HepG2 (cell line): ENCODE results near the gene KLK10. TPM values are rescaled to one million over a fixed set of nuclear protein-coding genes. Genes with fewer than 3 reads are reported as not detected.

Experiments used
- ATAC-seq: fragments of 200-7000 bp; cut with Tn5 transposase; 3 replicates; pipeline ENCODE4 v1.9.1; 2020; ENCODE audit warnings: mild to moderate bottlenecking, moderate library complexity
- BruUV-seq: library from RNA; stranded (reverse); fragments of 400-500 nt; replicated peaks from 2 replicates; lab custom pipeline; 2021; lab: Mats Ljungman, UMichigan
- CTCF ChIA-PET: fragments of 300-600 bp; formaldehyde crosslinking; extraction: SDS; loops from one replicate; lab custom pipeline; 2021; ENCODE audit warnings: low total read pairs, inconsistent platforms, low intra/inter-chr PET ratio; lab: Yijun Ruan, JAX
- POLR2A ChIA-PET: fragments of 350-600 bp; sonication (Branson Sonifier 250); formaldehyde crosslinking; loops from one replicate; lab custom pipeline; 2020; ENCODE audit warnings: antibody characterized with exemption, inconsistent platforms; lab: Yijun Ruan, JAX
- DNase-seq: peaks from one replicate; pipeline ENCODE4 v3.0.0-alpha.2; 2015; ENCODE audit warnings: low spot score
- FAIRE-seq: peaks from 3 replicates; lab custom pipeline; 2011; peaks lifted over from hg19 to GRCh38; lab: Jason Lieb, UNC
- H2AFZ ChIP-seq: one replicate; pipeline ENCODE4 v1.6.1; 2011; ENCODE audit warnings: low read length, inconsistent platforms
- H3K27ac ChIP-seq: fragments of 300-600 bp; 3 replicates; pipeline ENCODE4 v1.8.0; 2011; ENCODE audit warnings: mixed run types, mild to moderate bottlenecking, mixed read lengths, low read length, inconsistent platforms; ENCODE audit not compliant: insufficient read depth; ENCODE audit errors: extremely low read length
- H3K27me3 ChIP-seq, 2 experiments: fragments of 200-600 bp in 1 of 2; 2 replicates in 1 of 2; 3 replicates in 1 of 2; pipeline versions ENCODE4 v1.6.0 to v1.8.0; 2011; ENCODE audit warnings: low read length in 2 of 2, mild to moderate bottlenecking in 2 of 2, moderate library complexity in 2 of 2, inconsistent platforms in 1 of 2; ENCODE audit not compliant: insufficient read depth in 2 of 2, control insufficient read depth in 1 of 2
- H3K36me3 ChIP-seq, 2 experiments: fragments of 200-600 bp in 1 of 2; replicated peaks in 1 of 2; 2 replicates in 1 of 2; 3 replicates in 1 of 2; pipeline versions ENCODE4 v1.5.1 to v1.8.0; 2011; ENCODE audit warnings: low read length in 2 of 2, inconsistent platforms in 1 of 2; ENCODE audit not compliant: insufficient read depth in 2 of 2, control insufficient read depth in 1 of 2
- H3K4me1 ChIP-seq: 2 replicates; pipeline ENCODE4 v1.5.1; 2012; ENCODE audit warnings: low read length, inconsistent platforms; ENCODE audit not compliant: insufficient read depth
- H3K4me2 ChIP-seq: 2 replicates; pipeline ENCODE4 v1.6.0; 2011; ENCODE audit warnings: low read depth, low read length, inconsistent platforms
- H3K4me3 ChIP-seq, 3 experiments: fragments of 200-600 bp in 1 of 3; sonication (generic), shearing (Covaris generic) in 1 of 3; replicated peaks in 1 of 3; 2 replicates each; pipeline ENCODE4 v1.5.1; 2011 to 2016; ENCODE audit warnings: low read length in 3 of 3, inconsistent platforms in 2 of 3, low read depth in 2 of 3, mild to moderate bottlenecking in 2 of 3, control low read depth in 1 of 3, mixed read lengths in 1 of 3; ENCODE audit not compliant: insufficient read depth in 1 of 3
- H3K79me2 ChIP-seq: one replicate; pipeline ENCODE4 v1.6.1; 2011; ENCODE audit warnings: low read length, inconsistent platforms; ENCODE audit not compliant: insufficient read depth
- H3K9ac ChIP-seq: 2 replicates; pipeline ENCODE4 v1.6.0; 2011; ENCODE audit warnings: mild to moderate bottlenecking, low read depth, low read length, inconsistent platforms; ENCODE audit not compliant: insufficient read depth
- H3K9me3 ChIP-seq: 2 replicates; pipeline ENCODE4 v1.5.1; 2012; ENCODE audit warnings: mild to moderate bottlenecking, low read length
- H4K20me1 ChIP-seq: 2 replicates; pipeline ENCODE4 v1.6.0; 2011; ENCODE audit warnings: inconsistent platforms, mild to moderate bottlenecking, low read length, moderate library complexity; ENCODE audit not compliant: insufficient read depth
- HES4 ChIP-seq: sonication (generic); formaldehyde crosslinking; IDR thresholded peaks from 2 replicates; pipeline ENCODE4 v1.9.0; 2021; ENCODE audit warnings: mild to moderate bottlenecking, missing genetic modification reagents, borderline replicate concordance
- MEF2D ChIP-seq: sonication (generic); formaldehyde crosslinking; IDR thresholded peaks from 2 replicates; pipeline ENCODE4 v1.5.1; 2020; ENCODE audit warnings: mild to moderate bottlenecking, missing genetic modification reagents
- MYC ChIP-seq: sonication (generic); formaldehyde crosslinking; IDR thresholded peaks from 2 replicates; pipeline ENCODE4 v1.9.0; 2021; ENCODE audit warnings: missing genetic modification reagents, borderline replicate concordance
- NR0B2 ChIP-seq: sonication (generic); formaldehyde crosslinking; IDR thresholded peaks from 2 replicates; pipeline ENCODE4 v1.4.0; 2020; ENCODE audit warnings: mild to moderate bottlenecking, missing genetic modification reagents
- RBM39 ChIP-seq: fragments of 200-400 bp; formaldehyde crosslinking; IDR thresholded peaks from one replicate; pipeline ENCODE4 v1.6.1; 2018; ENCODE audit warnings: antibody characterized with exemption, mild to moderate bottlenecking, low read depth, low read length; ENCODE audit not compliant: poor library complexity, severe bottlenecking
- SAP130 ChIP-seq: IDR thresholded peaks from 2 replicates; pipeline ENCODE4 v1.6.1; 2016; ENCODE audit warnings: low read depth
- SMYD3 ChIP-seq: sonication (generic); formaldehyde crosslinking; IDR thresholded peaks from 2 replicates; pipeline ENCODE4 v1.8.1; 2023; ENCODE audit warnings: mild to moderate bottlenecking, missing genetic modification reagents
- SOX13 ChIP-seq, 3 experiments: fragments of 450-650 bp in 1 of 3; sonication (generic) in 1 of 3; formaldehyde crosslinking in 1 of 3; IDR thresholded peaks in 2 of 3; conservative IDR thresholded peaks in 1 of 3; 2 replicates each; pipeline versions ENCODE4 v1.5.0 to v1.6.1; 2016 to 2020; ENCODE audit warnings: antibody characterized with exemption in 1 of 3, mild to moderate bottlenecking in 1 of 3, missing compliant biosample characterization in 1 of 3, missing genetic modification reagents in 1 of 3, moderate library complexity in 1 of 3
- SOX6 ChIP-seq, 2 experiments: fragments of 450-650 bp in 1 of 2; sonication (generic) in 1 of 2; formaldehyde crosslinking in 1 of 2; IDR thresholded peaks; 2 replicates each; pipeline versions ENCODE4 v1.4.0 to v1.6.1; 2017 to 2020; ENCODE audit warnings: antibody characterized with exemption in 1 of 2, mild to moderate bottlenecking in 1 of 2, missing genetic modification reagents in 1 of 2
- U2AF2 ChIP-seq: fragments of 200-400 bp; formaldehyde crosslinking; IDR thresholded peaks from 2 replicates; pipeline ENCODE4 v1.6.1; 2017; ENCODE audit warnings: low read depth, mild to moderate bottlenecking, low read length
- ZBTB21 ChIP-seq: sonication (generic); formaldehyde crosslinking; IDR thresholded peaks from 2 replicates; pipeline ENCODE4 v1.4.0; 2020; ENCODE audit warnings: missing genetic modification reagents
- ZBTB42 ChIP-seq: sonication (generic); formaldehyde crosslinking; IDR thresholded peaks from 2 replicates; pipeline ENCODE4 v1.5.0; 2020; ENCODE audit warnings: mild to moderate bottlenecking, missing genetic modification reagents
- ZNF33B ChIP-seq: sonication (generic); formaldehyde crosslinking; IDR thresholded peaks from 2 replicates; pipeline ENCODE4 v1.5.1; 2020; ENCODE audit warnings: mild to moderate bottlenecking, missing genetic modification reagents
- ZNF660 ChIP-seq: sonication (generic); formaldehyde crosslinking; IDR thresholded peaks from 2 replicates; pipeline ENCODE4 v1.5.1; 2020; ENCODE audit warnings: mild to moderate bottlenecking, low read depth, missing genetic modification reagents, borderline replicate concordance
- ZNF746 ChIP-seq: sonication (generic); formaldehyde crosslinking; IDR thresholded peaks from 2 replicates; pipeline ENCODE4 v1.8.0; 2022; ENCODE audit warnings: mild to moderate bottlenecking, missing genetic modification reagents
- WGBS: methylation state at CpG from one replicate; pipeline ENCODE4 v1.1.6; 2017; ENCODE audit warnings: low lambda C conversion rate; 5-methylcytosine and 5-hydroxymethylcytosine counted together
- in situ Hi-C: cut with HindIII; loops from 2 replicates; pipeline ENCODE4 v1.10.0; 2017; ENCODE audit warnings: low pct_unique_long_range_greater_than_20kb; ENCODE audit not compliant: extremely low pct_ligation_motif_present
- intact Hi-C: fragments of 100-400 bp; cut with micrococcal nuclease; formaldehyde crosslinking; loops from one replicate; pipeline ENCODE4 v1.10.0; 2022; ENCODE audit not compliant: unreplicated experiment
- polyA plus RNA-seq, 8 experiments: library from polyadenylated mRNA; depleted of rRNA in 3 of 8; stranded (reverse) in 7 of 8; unstranded in 1 of 8; fragments of >200 nt; fragmentation: Illumina TruSeq in 4 of 8; extraction: Trizol in 4 of 8; gene quantifications; 2 replicates each; pipeline versions ENCODE4 v1.2.1 to v1.2.3, GENCODE V29; 2011 to 2016; ENCODE audit warnings: low read depth in 4 of 8, missing spikeins in 1 of 8, mixed read lengths in 1 of 8; ENCODE audit not compliant: insufficient read depth in 1 of 8
- total RNA-seq, 5 experiments: library from RNA; depleted of rRNA; stranded (reverse); fragments of >200 nt; fragmentation: Illumina TruSeq; extraction: Trizol; gene quantifications; 2 replicates each; pipeline ENCODE4 v1.2.3, GENCODE V29; 2016; ENCODE audit warnings: low read depth in 1 of 5

The KLK10 gene
- total and polyA plus RNA-seq, 2 of the 13 experiments (the other 11 are each of a cell fraction or from before 2014, with no cell fraction given) = not detected

DNA sequence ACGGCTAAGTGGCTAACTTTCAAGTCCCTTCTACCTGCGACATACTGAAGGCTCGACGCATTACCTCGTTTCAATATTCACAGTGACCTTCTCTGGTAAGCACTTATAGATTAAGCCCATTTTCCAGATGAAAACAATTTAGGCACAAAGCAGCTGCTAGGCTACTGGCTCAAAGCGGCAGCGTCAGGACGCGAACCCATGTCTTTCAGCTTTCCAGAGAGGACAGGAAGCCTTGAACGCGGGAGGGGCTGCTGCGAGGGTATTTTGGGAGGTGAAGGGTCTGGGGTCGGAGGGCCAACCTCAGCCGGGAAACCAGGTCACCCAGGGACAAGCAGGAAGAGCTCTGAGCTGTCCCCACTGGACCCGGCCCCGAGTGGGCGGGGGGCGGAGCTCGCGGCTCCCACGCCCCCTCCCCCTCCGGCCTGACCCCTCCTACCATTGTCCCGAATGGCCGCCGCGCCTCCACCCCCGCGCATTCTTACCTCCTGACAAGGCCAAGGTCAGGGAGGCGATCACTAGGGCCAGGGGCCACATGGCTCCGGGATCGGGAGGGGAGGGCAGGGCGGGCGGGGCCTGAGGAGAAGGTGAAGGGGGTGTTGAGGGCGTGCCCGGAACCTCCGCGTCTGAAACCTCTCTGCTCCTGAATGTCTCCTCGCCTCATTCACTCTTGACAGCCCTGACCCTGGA, 45.2 kb upstream of the KLK10 start, which contains the start of gene KLK13:
TSS of gene KLK13 (minus strand) at position 559 of the 687 bp plus-strand sequence. CDS start at position 534, 25 bp downstream.
- Histone ChIP-seq H2AFZ (no peak within 1 kb of the TSS), H3K27ac (no peak within 1 kb of the TSS), H3K36me3 (no peaks in the 10 kb centered on the region), H3K9ac (no peak within 1 kb of the TSS), H4K20me1 (no peaks in the 10 kb centered on the region), H3K79me2 (no peaks in the 10 kb centered on the region), H3K4me2 (no peak within 1 kb of the TSS), H3K27me3 (peaks cover 0 to 3% of the 10 kb centered on the region in 2 experiments; a peak in 2 of 5 replicates), H3K9me3 (no peaks in the 10 kb centered on the region), H3K4me3 (no peak within 1 kb of the TSS), H3K4me1 (no peaks in the 10 kb centered on the region)
- POLR2A ChIA-PET = no interaction called here
- intact Hi-C loops (no loop called here), in situ Hi-C loops (no loop called here)
- TF ChIP-seq SOX6 (IDR thresholded peaks at IDR 0.05) (no peak), SOX6 (CRISPR knock-in tag; IDR thresholded peaks at IDR 0.05) (peak; percentile 48; the same call in 1 of the 2 replicates), NR0B2 (CRISPR knock-in tag) (no peak), HES4 (no peak), SOX13 (IDR thresholded peaks at IDR 0.05) (no peak), SOX13 (CRISPR knock-in tag; conservative IDR thresholded peaks at IDR 0.05 in 1 of 2, IDR thresholded peaks at IDR 0.05 in 1 of 2) (peak in 1 of 2 experiments; percentile 37; a peak in 1 of 4 replicates)
- ATAC-seq (no peak), FAIRE-seq (no peak), DNase-seq (no peak)
- no TSS peak for BruUV-seq
- 31% methylated on average over 24 of the region's 38 CpGs for WGBS
- CTCF ChIA-PET = no interaction called here

- no peak for FAIRE-seq
- in situ Hi-C loops (no loop called here), intact Hi-C loops (no loop called here)
- Histone ChIP-seq H3K9ac (no peak overlapping the region), H3K27me3 (peaks cover 0 to 3% of the 10 kb centered on the region in 2 experiments; a peak in 1 of 5 replicates), H3K9me3 (no peaks in the 10 kb centered on the region), H3K36me3 (no peaks in the 10 kb centered on the region), H3K4me3 (no peak overlapping the region), H3K4me2 (no peak overlapping the region), H4K20me1 (no peaks in the 10 kb centered on the region), H3K27ac (no peak overlapping the region), H3K79me2 (no peaks in the 10 kb centered on the region), H2AFZ (no peak overlapping the region), H3K4me1 (no peaks in the 10 kb centered on the region)
- ChIA-PET CTCF (no interaction called here), POLR2A (no interaction called here)
- WGBS = 40% methylated on average over 6 of the region's 7 CpGs
- TF ChIP-seq SAP130 (CRISPR knock-in tag) (no peak), ZNF660 (CRISPR knock-in tag) (no peak), U2AF2 (no peak), ZBTB42 (no peak), ZNF33B (CRISPR knock-in tag) (no peak), MEF2D (no peak), ZBTB21 (no peak), SMYD3 (CRISPR knock-in tag) (no peak), ZNF746 (no peak), RBM39 (no peak), MYC (no peak)
- DNase-seq = no peak
- no TSS peak for BruUV-seq
- no peak for ATAC-seq
Observed at GRCh38 chr19:51063664-51064063, 44.2 kb upstream of the KLK10 start.
